Breast epithelium (tissue), 3 donors: ENCODE results near the gene OR6C6.

Experiments
- POLR2A ChIP-seq: fragments of 450-650 bp; IDR thresholded peaks from one replicate; pipeline ENCODE4 v1.6.1; 2016; ENCODE audit warnings: antibody characterized with exemption, mild to moderate bottlenecking, moderate library complexity
- TF ChIP-seq, protein P1 (sequence below), 3 donors: fragments of 450-650 bp; IDR thresholded peaks; one replicate each; pipeline ENCODE4 v1.5.1; 2016 to 2017; ENCODE audit warnings: antibody characterized with exemption in 3 of 3, mild to moderate bottlenecking in 3 of 3, moderate library complexity in 3 of 3

DNA sequence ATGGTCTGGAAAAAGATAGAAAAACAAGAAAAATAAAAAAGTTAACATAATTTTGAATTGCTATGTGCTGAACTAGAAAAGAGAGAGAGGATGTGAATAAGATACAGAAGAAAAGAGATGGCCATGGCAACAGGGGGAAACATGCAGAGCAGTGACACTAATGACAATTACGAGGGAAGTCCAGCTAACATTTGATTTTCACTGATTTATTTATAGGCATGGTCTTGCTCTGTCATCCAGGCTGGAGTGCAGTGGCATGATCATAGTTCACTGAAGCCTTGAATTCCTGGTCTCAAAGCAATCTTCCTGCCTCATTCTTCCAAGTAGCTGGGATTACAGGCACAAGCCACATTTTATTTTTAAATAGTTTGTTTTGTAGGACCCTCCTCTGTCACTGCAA, 50.2 kb downstream of the OR6C6 start:
- no peak for TF ChIP-seq POLR2A
- TF ChIP-seq, protein P1, sequence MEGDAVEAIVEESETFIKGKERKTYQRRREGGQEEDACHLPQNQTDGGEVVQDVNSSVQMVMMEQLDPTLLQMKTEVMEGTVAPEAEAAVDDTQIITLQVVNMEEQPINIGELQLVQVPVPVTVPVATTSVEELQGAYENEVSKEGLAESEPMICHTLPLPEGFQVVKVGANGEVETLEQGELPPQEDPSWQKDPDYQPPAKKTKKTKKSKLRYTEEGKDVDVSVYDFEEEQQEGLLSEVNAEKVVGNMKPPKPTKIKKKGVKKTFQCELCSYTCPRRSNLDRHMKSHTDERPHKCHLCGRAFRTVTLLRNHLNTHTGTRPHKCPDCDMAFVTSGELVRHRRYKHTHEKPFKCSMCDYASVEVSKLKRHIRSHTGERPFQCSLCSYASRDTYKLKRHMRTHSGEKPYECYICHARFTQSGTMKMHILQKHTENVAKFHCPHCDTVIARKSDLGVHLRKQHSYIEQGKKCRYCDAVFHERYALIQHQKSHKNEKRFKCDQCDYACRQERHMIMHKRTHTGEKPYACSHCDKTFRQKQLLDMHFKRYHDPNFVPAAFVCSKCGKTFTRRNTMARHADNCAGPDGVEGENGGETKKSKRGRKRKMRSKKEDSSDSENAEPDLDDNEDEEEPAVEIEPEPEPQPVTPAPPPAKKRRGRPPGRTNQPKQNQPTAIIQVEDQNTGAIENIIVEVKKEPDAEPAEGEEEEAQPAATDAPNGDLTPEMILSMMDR (IDR thresholded peaks at IDR 0.05) = no peak
